ENCODE results near the gene GALM. TPM values are rescaled to one million over a fixed set of nuclear protein-coding genes. Genes with fewer than 3 reads are reported as not detected.

The GALM gene
- 1 to 10 TPM; 1.7 to 5.3 (median 2.4) TPM for total RNA-seq

- 0 to 59% (median 0%) methylated on average over 2 to 6 of the region's 26 CpGs; no CpG with 5 or more reads in 3 of the 10 experiments for WGBS, 10 experiments
- Histone ChIP-seq H3K4me3 (peak within 1 kb of the TSS; percentile 26 to 46 (median 37)), H3K27ac (no peak within 1 kb of the TSS), H3K4me1 (replicated peaks in 1 of 2) (peaks cover 0 to 3% of the 10 kb centered on the region in 2 donors)
- peak; percentile 91 to 98 (median 96) for ATAC-seq (replicated peaks in 6 of 8)
- in situ Hi-C loops (cut with MboI; ENCODE audit: low pct_unique_long_range_greater_than_20kb in 2 of 9, low sequenced_read_pairs in 9 of 9, unreplicated experiment in 9 of 9), result no loop called here
These were observed at the start of gene GALM for GRCh38 chr2:38665854-38666555. TSS of gene GALM (plus strand) at chr2:38666114. CDS start at chr2:38666162, 48 bp downstream.

- peaks cover 8 to 13% of the 10 kb centered on the region in 2 donors for H3K4me1 ChIP-seq (replicated peaks in 1 of 2)
- in situ Hi-C loops (cut with MboI; ENCODE audit: low pct_unique_long_range_greater_than_20kb in 2 of 9, low sequenced_read_pairs in 9 of 9, unreplicated experiment in 9 of 9), result loop anchor here in 1 of 9 experiments (25.0 kb wide), 1 partner anchor 95 kb away; no protein-coding TSS in a partner anchor
- H3K27ac ChIP-seq, result no peak overlapping the region
- ATAC-seq (replicated peaks in 6 of 8), result no peak
- no peak overlapping the region for H3K4me3 ChIP-seq
- 19 to 100% (median 92%) methylated on average over 1 to 3 of the region's 3 CpGs; no CpG with 5 or more reads in 3 of the 10 experiments for WGBS, 10 experiments
These were observed 48.6 kb upstream of the GALM start for GRCh38 chr2:38617301-38617700.

GRCh38 chr2:38619458-38620164 lies 46.3 kb upstream of the GALM start:
- ATAC-seq (replicated peaks in 6 of 8), result no peak
- no peaks in the 10 kb centered on the region for H3K4me1 ChIP-seq (replicated peaks in 1 of 2)
- 0 to 100% (median 71%) methylated on average over 1 to 4 of the region's 4 CpGs for WGBS, 10 experiments
- in situ Hi-C loops (cut with MboI; ENCODE audit: low pct_unique_long_range_greater_than_20kb in 2 of 9, low sequenced_read_pairs in 9 of 9, unreplicated experiment in 9 of 9), result loop anchor here in 1 of 9 experiments (25.0 kb wide), 1 partner anchor 93 kb away; no protein-coding TSS in a partner anchor
- H3K4me3 ChIP-seq, result no peak overlapping the region
- no peak overlapping the region for H3K27ac ChIP-seq

GRCh38 chr2:38620282-38620977 lies 45.5 kb upstream of the GALM start:
- WGBS, 10 experiments, result 12 to 91% (median 71%) methylated on average over 1 to 7 of the region's 7 CpGs
- Histone ChIP-seq H3K27ac (no peak overlapping the region), H3K4me1 (replicated peaks in 1 of 2) (no peaks in the 10 kb centered on the region), H3K4me3 (no peak overlapping the region)
- ATAC-seq (replicated peaks in 6 of 8), result peak in 1 of 8 experiments; percentile 76
- in situ Hi-C loops (cut with MboI; ENCODE audit: low pct_unique_long_range_greater_than_20kb in 2 of 9, low sequenced_read_pairs in 9 of 9, unreplicated experiment in 9 of 9), result loop anchor here in 1 of 9 experiments (25.0 kb wide), 1 partner anchor 92 kb away; no protein-coding TSS in a partner anchor

GRCh38 chr2:38621018-38621417 lies 44.9 kb upstream of the GALM start:
- no peak overlapping the region for H3K27ac ChIP-seq
- in situ Hi-C loops (cut with MboI; ENCODE audit: low pct_unique_long_range_greater_than_20kb in 2 of 9, low sequenced_read_pairs in 9 of 9, unreplicated experiment in 9 of 9), result loop anchor here in 1 of 9 experiments (25.0 kb wide), 1 partner anchor 91 kb away; no protein-coding TSS in a partner anchor

GRCh38 chr2:38622210-38622609 lies 43.7 kb upstream of the GALM start:
- ATAC-seq (replicated peaks in 6 of 8), result no peak
- in situ Hi-C loops (cut with MboI; ENCODE audit: low pct_unique_long_range_greater_than_20kb in 2 of 9, low sequenced_read_pairs in 9 of 9, unreplicated experiment in 9 of 9), result loop anchor here in 1 of 9 experiments (25.0 kb wide), 1 partner anchor 90 kb away; no protein-coding TSS in a partner anchor
- Histone ChIP-seq H3K4me3 (no peak overlapping the region), H3K27ac (no peak overlapping the region), H3K4me1 (replicated peaks in 1 of 2) (no peaks in the 10 kb centered on the region)
- 49 to 100% (median 85%) methylated on average over 1 to 3 of the region's 3 CpGs; no CpG with 5 or more reads in 1 of the 10 experiments for WGBS, 10 experiments

More at GRCh38 chr2:38621018-38621417, 44.9 kb upstream of the GALM start:
- Histone ChIP-seq H3K4me3 (no peak overlapping the region), H3K4me1 (replicated peaks in 1 of 2) (no peaks in the 10 kb centered on the region)
- no peak for ATAC-seq (replicated peaks in 6 of 8)

GRCh38 chr2:38626326-38627035 lies 39.4 kb upstream of the GALM start:
- Histone ChIP-seq H3K27ac (no peak overlapping the region), H3K4me1 (replicated peaks in 1 of 2) (no peaks in the 10 kb centered on the region), H3K4me3 (no peak overlapping the region)
- no peak for ATAC-seq (replicated peaks in 6 of 8)
- WGBS, 10 experiments, result 0 to 100% (median 75%) methylated on average over 1 to 6 of the region's 7 CpGs
- in situ Hi-C loops (cut with MboI; ENCODE audit: low pct_unique_long_range_greater_than_20kb in 2 of 9, low sequenced_read_pairs in 9 of 9, unreplicated experiment in 9 of 9), result no loop called here

- peak in 1 of 8 experiments; percentile 78 for ATAC-seq (replicated peaks in 6 of 8)
- Histone ChIP-seq H3K4me1 (replicated peaks in 1 of 2) (no peaks in the 10 kb centered on the region), H3K27ac (no peak overlapping the region), H3K4me3 (no peak overlapping the region)
- 29 to 100% (median 45%) methylated on average over 1 to 4 of the region's 4 CpGs for WGBS, 10 experiments
- in situ Hi-C loops (cut with MboI; ENCODE audit: low pct_unique_long_range_greater_than_20kb in 2 of 9, low sequenced_read_pairs in 9 of 9, unreplicated experiment in 9 of 9), result no loop called here
These were observed 38.5 kb upstream of the GALM start for GRCh38 chr2:38627391-38627790.

GRCh38 chr2:38629684-38630083 lies 36.2 kb upstream of the GALM start:
- 50 to 100% (median 100%) methylated on average over 1 of the region's 1 CpG; no CpG with 5 or more reads in 1 of the 10 experiments for WGBS, 10 experiments
- H3K27ac ChIP-seq, result no peak overlapping the region
- no peak for ATAC-seq (replicated peaks in 6 of 8)
- H3K4me3 ChIP-seq, result no peak overlapping the region
- in situ Hi-C loops (cut with MboI; ENCODE audit: low pct_unique_long_range_greater_than_20kb in 2 of 9, low sequenced_read_pairs in 9 of 9, unreplicated experiment in 9 of 9), result no loop called here
- H3K4me1 ChIP-seq (replicated peaks in 1 of 2), result no peaks in the 10 kb centered on the region

- in situ Hi-C loops (cut with MboI; ENCODE audit: low pct_unique_long_range_greater_than_20kb in 2 of 9, low sequenced_read_pairs in 9 of 9, unreplicated experiment in 9 of 9), result no loop called here
- Histone ChIP-seq H3K4me3 (no peak overlapping the region), H3K27ac (no peak overlapping the region), H3K4me1 (replicated peaks in 1 of 2) (no peaks in the 10 kb centered on the region)
- ATAC-seq (replicated peaks in 6 of 8), result no peak
- WGBS, 10 experiments, result 13 to 100% (median 66%) methylated on average over 1 to 2 of the region's 2 CpGs; no CpG with 5 or more reads in 2 of the 10 experiments
These were observed 33.9 kb upstream of the GALM start for GRCh38 chr2:38631976-38632375.

- in situ Hi-C loops (cut with MboI; ENCODE audit: low pct_unique_long_range_greater_than_20kb in 2 of 9, low sequenced_read_pairs in 9 of 9, unreplicated experiment in 9 of 9), result no loop called here
- ATAC-seq (replicated peaks in 6 of 8), result no peak
- H3K4me1 ChIP-seq (replicated peaks in 1 of 2), result no peaks in the 10 kb centered on the region
- H3K4me3 ChIP-seq, result no peak overlapping the region
- H3K27ac ChIP-seq, result no peak overlapping the region
These were observed 32.9 kb upstream of the GALM start for GRCh38 chr2:38632980-38633379.

GRCh38 chr2:38633895-38634294 lies 32.0 kb upstream of the GALM start:
- WGBS, 10 experiments, result 4 to 85% (median 50%) methylated on average over 1 to 2 of the region's 2 CpGs; no CpG with 5 or more reads in 1 of the 10 experiments
- ATAC-seq (replicated peaks in 6 of 8), result no peak
- in situ Hi-C loops (cut with MboI; ENCODE audit: low pct_unique_long_range_greater_than_20kb in 2 of 9, low sequenced_read_pairs in 9 of 9, unreplicated experiment in 9 of 9), result no loop called here

More at GRCh38 chr2:38633895-38634294, 32.0 kb upstream of the GALM start:
- Histone ChIP-seq H3K4me1 (replicated peaks in 1 of 2) (no peaks in the 10 kb centered on the region), H3K4me3 (no peak overlapping the region), H3K27ac (no peak overlapping the region)

Data from motor neuron (in vitro differentiated cells).